Stimulated activated CD8-positive, alpha-beta memory T cell treated with anti-CD3 and anti-CD28 coated beads, Interleukin-12 subunit alpha, Interleukin-12 subunit beta, amount 100 ng/mL, for 24 hours (primary cell): ENCODE results near the gene SGCE.
"Not testable (repeated sequence)": the region's sequence is repeated elsewhere in the genome, so short reads cannot be mapped to it uniquely, and the experiment has no call there.

Experiments
- DNase-seq: peaks from one replicate; pipeline ENCODE4 v3.0.0-alpha.2; 2020; ENCODE audit errors: extremely low read depth

Gene SGCE

GRCh38 chr7:94655848-94656657, at the start of gene SGCE:
SGCE (minus strand) TSS chr7:94656133; CDS start chr7:94656098, 35 bp downstream.
- no peak for DNase-seq

GRCh38 chr7:94705155-94706021, 49.5 kb upstream of the SGCE start:
- DNase-seq: not testable (repeated sequence)

GRCh38 chr7:94701555-94701973, 45.6 kb upstream of the SGCE start:
- DNase-seq: no peak

- no peak for DNase-seq
Observed at GRCh38 chr7:94700926-94701554, 45.1 kb upstream of the SGCE start.

- no peak for DNase-seq
Observed at GRCh38 chr7:94698275-94698674, 42.3 kb upstream of the SGCE start.

GRCh38 chr7:94697035-94697974, 41.4 kb upstream of the SGCE start:
- DNase-seq: no peak

GRCh38 chr7:94687810-94688209, 31.9 kb upstream of the SGCE start:
- no peak for DNase-seq

- DNase-seq: no peak
Observed at GRCh38 chr7:94687076-94687475, 31.1 kb upstream of the SGCE start.

GRCh38 chr7:94683066-94683465, 27.1 kb upstream of the SGCE start:
- no peak for DNase-seq

GRCh38 chr7:94679358-94679757, 23.4 kb upstream of the SGCE start:
- DNase-seq: no peak

GRCh38 chr7:94676431-94676830, 20.5 kb upstream of the SGCE start:
- DNase-seq: no peak

- DNase-seq: no peak
Observed at GRCh38 chr7:94675356-94675755, 19.4 kb upstream of the SGCE start.

- DNase-seq: no peak
Observed at GRCh38 chr7:94671444-94672235, 15.7 kb upstream of the SGCE start.

- DNase-seq: no peak
Observed at GRCh38 chr7:94669773-94670495, 14.0 kb upstream of the SGCE start.

GRCh38 chr7:94666879-94667587, 11.1 kb upstream of the SGCE start:
- DNase-seq: no peak

- no peak for DNase-seq
Observed at GRCh38 chr7:94665426-94665825, 9.5 kb upstream of the SGCE start.

- DNase-seq: no peak
Observed at GRCh38 chr7:94664023-94664422, 8.1 kb upstream of the SGCE start.

- DNase-seq: no peak
Observed at GRCh38 chr7:94662548-94662947, 6.6 kb upstream of the SGCE start.

GRCh38 chr7:94660006-94660405, 4.1 kb upstream of the SGCE start:
- no peak for DNase-seq
